Fibroblast of lung (primary cell): ENCODE data around the gene MAPK13. TPM values are rescaled to one million over a fixed set of nuclear protein-coding genes. Genes with fewer than 3 reads are reported as not detected.
A peak's percentile ranks its signal among the peaks of the same experiment; 100 is the strongest.

Source experiments
- DNase-seq, 2 donors: peaks; one replicate each; pipeline versions ENCODE4 v3.0.0 to v3.0.0-alpha.2; 2010; ENCODE audit warnings: low read depth in 2 of 2
- H2AFZ ChIP-seq: 2 replicates; pipeline ENCODE4 v1.5.1; 2012; ENCODE audit warnings: low read length, control low read depth, inconsistent platforms
- H3K27ac ChIP-seq: 2 replicates; pipeline ENCODE4 v1.5.1; 2011; ENCODE audit warnings: low read length, control low read depth; ENCODE audit not compliant: insufficient read depth
- H3K27me3 ChIP-seq: 2 replicates; pipeline ENCODE4 v1.5.1; 2011; ENCODE audit warnings: mild to moderate bottlenecking, low read length; ENCODE audit not compliant: control insufficient read depth, insufficient read depth
- H3K36me3 ChIP-seq: 2 replicates; pipeline ENCODE4 v1.5.1; 2011; ENCODE audit warnings: low read length; ENCODE audit not compliant: control insufficient read depth, insufficient read depth
- H3K4me1 ChIP-seq: 2 replicates; pipeline ENCODE4 v1.5.1; 2011; ENCODE audit warnings: low read length; ENCODE audit not compliant: control insufficient read depth, insufficient read depth; ENCODE audit errors: extremely low read depth
- H3K4me2 ChIP-seq: 2 replicates; pipeline ENCODE4 v1.5.1; 2011; ENCODE audit warnings: low read length, control low read depth; ENCODE audit not compliant: insufficient read depth; ENCODE audit errors: extremely low read depth
- H3K4me3 ChIP-seq, 4 experiments: fragments of 200-600 bp in 1 of 4; sonication (generic) in 1 of 4; replicated peaks in 1 of 4; 2 replicates each; pipeline ENCODE4 v1.5.1; 2011 to 2016; ENCODE audit warnings: low read length in 4 of 4, low read depth in 3 of 4, mild to moderate bottlenecking in 3 of 4, control low read depth in 2 of 4, inconsistent platforms in 1 of 4, mixed read lengths in 1 of 4; ENCODE audit not compliant: insufficient read depth in 1 of 4; ENCODE audit errors: control extremely low read depth in 1 of 4
- H3K79me2 ChIP-seq: 2 replicates; pipeline ENCODE4 v1.5.1; 2012; ENCODE audit warnings: mild to moderate bottlenecking, low read length, inconsistent platforms; ENCODE audit not compliant: control insufficient read depth, insufficient read depth
- H3K9ac ChIP-seq: 2 replicates; pipeline ENCODE4 v1.5.1; 2011; ENCODE audit warnings: mild to moderate bottlenecking, low read length, control low read depth; ENCODE audit not compliant: insufficient read depth
- H3K9me3 ChIP-seq: 2 replicates; pipeline ENCODE4 v1.5.1; 2012; ENCODE audit warnings: low read depth, low read length; ENCODE audit not compliant: control insufficient read depth, insufficient read depth
- H4K20me1 ChIP-seq: 2 replicates; pipeline ENCODE4 v1.5.1; 2011; ENCODE audit warnings: low read length; ENCODE audit not compliant: control insufficient read depth, insufficient read depth; ENCODE audit errors: extremely low read depth
- EZH2 ChIP-seq: IDR thresholded peaks from 2 replicates; pipeline ENCODE4 v1.5.1; 2012; ENCODE audit warnings: low read length, control low read depth, mild to moderate bottlenecking; ENCODE audit errors: missing control alignments
- polyA plus RNA-seq, 2 donors: library from polyadenylated mRNA; depleted of rRNA in 1 of 2; stranded (reverse) in 1 of 2; unstranded in 1 of 2; fragments of >200 nt; gene quantifications; 2 replicates each; pipeline ENCODE4 v1.2.1, GENCODE V29; 2011 to 2012; ENCODE audit warnings: missing spikeins in 1 of 2
- total RNA-seq: library from RNA; depleted of rRNA; stranded (reverse); fragments of >200 nt; gene quantifications from 2 replicates; pipeline ENCODE4 v1.2.1, GENCODE V29; 2014
- TF ChIP-seq, protein P1 (sequence below), 2 donors: IDR thresholded peaks in 1 of 2; conservative IDR thresholded peaks in 1 of 2; 1 replicate in 1 of 2; 2 replicates in 1 of 2; pipeline ENCODE4 v1.5.1; 2011 to 2012; ENCODE audit warnings: low read length in 2 of 2, control low read depth in 1 of 2, inconsistent platforms in 1 of 2, low read depth in 1 of 2, mild to moderate bottlenecking in 1 of 2

The MAPK13 gene
- total and polyA plus RNA-seq, 2 donors (not counting 1 experiment from before 2014, with no cell fraction given): 3.0 to 7.6 TPM

- H3K4me2 ChIP-seq: no peak overlapping the region
- no peak overlapping the region for H3K27ac ChIP-seq
- no peaks in the 10 kb centered on the region for H3K9me3 ChIP-seq
- no peaks in the 10 kb centered on the region for H3K79me2 ChIP-seq
- H3K4me1 ChIP-seq: no peaks in the 10 kb centered on the region
- no peak for TF ChIP-seq EZH2
- TF ChIP-seq, protein P1, sequence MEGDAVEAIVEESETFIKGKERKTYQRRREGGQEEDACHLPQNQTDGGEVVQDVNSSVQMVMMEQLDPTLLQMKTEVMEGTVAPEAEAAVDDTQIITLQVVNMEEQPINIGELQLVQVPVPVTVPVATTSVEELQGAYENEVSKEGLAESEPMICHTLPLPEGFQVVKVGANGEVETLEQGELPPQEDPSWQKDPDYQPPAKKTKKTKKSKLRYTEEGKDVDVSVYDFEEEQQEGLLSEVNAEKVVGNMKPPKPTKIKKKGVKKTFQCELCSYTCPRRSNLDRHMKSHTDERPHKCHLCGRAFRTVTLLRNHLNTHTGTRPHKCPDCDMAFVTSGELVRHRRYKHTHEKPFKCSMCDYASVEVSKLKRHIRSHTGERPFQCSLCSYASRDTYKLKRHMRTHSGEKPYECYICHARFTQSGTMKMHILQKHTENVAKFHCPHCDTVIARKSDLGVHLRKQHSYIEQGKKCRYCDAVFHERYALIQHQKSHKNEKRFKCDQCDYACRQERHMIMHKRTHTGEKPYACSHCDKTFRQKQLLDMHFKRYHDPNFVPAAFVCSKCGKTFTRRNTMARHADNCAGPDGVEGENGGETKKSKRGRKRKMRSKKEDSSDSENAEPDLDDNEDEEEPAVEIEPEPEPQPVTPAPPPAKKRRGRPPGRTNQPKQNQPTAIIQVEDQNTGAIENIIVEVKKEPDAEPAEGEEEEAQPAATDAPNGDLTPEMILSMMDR (conservative IDR thresholded peaks at IDR 0.05 in 1 of 2, IDR thresholded peaks at IDR 0.05 in 1 of 2; ENCODE audit: low read depth in 1 of 2, low read length in 2 of 2): no peak
- H3K4me3 ChIP-seq: no peak overlapping the region
- H4K20me1 ChIP-seq: no peaks in the 10 kb centered on the region
- H3K9ac ChIP-seq: no peak overlapping the region
- no peaks in the 10 kb centered on the region for H3K36me3 ChIP-seq
- H2AFZ ChIP-seq: no peak overlapping the region
- no peaks in the 10 kb centered on the region for H3K27me3 ChIP-seq
- no peak for DNase-seq
Measured at GRCh38 chr6:36095497-36096391, 34.6 kb upstream of the MAPK13 start.

- Histone ChIP-seq H3K4me3 (no peak overlapping the region), H3K79me2 (no peaks in the 10 kb centered on the region), H3K4me2 (no peak overlapping the region), H3K36me3 (peaks cover 3% of the 10 kb centered on the region), H3K27ac (no peak overlapping the region), H3K9me3 (no peaks in the 10 kb centered on the region), H4K20me1 (no peaks in the 10 kb centered on the region), H3K9ac (no peak overlapping the region), H3K27me3 (no peaks in the 10 kb centered on the region), H3K4me1 (no peaks in the 10 kb centered on the region), H2AFZ (no peak overlapping the region)
- DNase-seq: no peak
- TF ChIP-seq, protein P1 (conservative IDR thresholded peaks at IDR 0.05 in 1 of 2, IDR thresholded peaks at IDR 0.05 in 1 of 2; ENCODE audit: low read depth in 1 of 2, low read length in 2 of 2): no peak
- no peak for TF ChIP-seq EZH2
Measured at GRCh38 chr6:36098253-36098919, 31.9 kb upstream of the MAPK13 start.

DNA sequence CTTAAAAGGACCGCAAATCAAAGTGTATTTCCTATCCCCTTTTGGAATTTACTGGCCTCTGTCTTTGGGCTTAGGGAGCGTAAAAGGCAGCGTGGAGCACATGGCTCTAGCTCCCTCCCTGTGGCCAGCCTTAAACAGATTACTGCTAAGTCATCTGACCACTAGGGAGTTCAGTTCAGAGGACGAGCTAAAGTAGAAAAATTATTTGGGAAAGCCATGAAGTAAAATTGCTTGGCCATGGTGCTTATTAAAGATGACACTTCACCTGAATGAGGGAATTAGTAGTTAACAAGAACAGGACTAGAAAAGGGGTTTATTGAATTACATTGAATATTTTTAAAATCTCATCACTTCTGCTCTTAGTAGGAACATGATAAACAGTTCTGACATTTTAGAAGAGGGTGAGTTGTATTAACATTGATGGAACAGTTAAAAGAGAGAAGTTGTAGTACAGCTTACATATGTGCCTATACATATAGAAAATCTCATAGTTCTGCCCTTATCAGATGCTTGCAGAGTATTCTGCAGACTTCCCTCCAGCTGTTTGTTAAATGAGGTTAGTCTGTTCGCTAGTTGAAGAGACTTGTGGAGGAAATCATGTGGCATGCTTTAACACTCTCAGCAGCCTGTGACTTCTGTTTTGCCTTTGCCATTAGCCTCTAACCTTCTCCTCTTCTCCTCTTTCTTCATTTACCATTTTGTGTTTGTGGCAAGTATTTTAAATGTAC, 31.2 kb upstream of the MAPK13 start:
- Histone ChIP-seq H3K4me1 (no peaks in the 10 kb centered on the region), H3K79me2 (no peaks in the 10 kb centered on the region), H3K27ac (no peak overlapping the region), H3K36me3 (peaks cover 3% of the 10 kb centered on the region), H3K9ac (no peak overlapping the region), H4K20me1 (no peaks in the 10 kb centered on the region), H2AFZ (no peak overlapping the region), H3K9me3 (no peaks in the 10 kb centered on the region), H3K4me2 (no peak overlapping the region), H3K27me3 (no peaks in the 10 kb centered on the region), H3K4me3 (no peak overlapping the region)
- peak in 1 of 2 donors; percentile 15 for DNase-seq
- TF ChIP-seq, protein P1 (conservative IDR thresholded peaks at IDR 0.05 in 1 of 2, IDR thresholded peaks at IDR 0.05 in 1 of 2; ENCODE audit: low read depth in 1 of 2, low read length in 2 of 2): no peak
- TF ChIP-seq EZH2: no peak
